ENCODE results near the gene DGKI.

GRCh38 chr7:137513091-137513490 is 333.7 kb downstream of the DGKI start:
- no peak for TF ChIP-seq CTCF (IDR thresholded peaks at IDR 0.05)
- no peak for TF ChIP-seq POLR2AphosphoS5 (IDR thresholded peaks at IDR 0.05)
- no peak for TF ChIP-seq POLR2A (IDR thresholded peaks at IDR 0.05)

Measured in suprapubic skin (tissue), 4 donors.